Epithelial cell of esophagus (primary cell): ENCODE data around the gene STIM1.
"Not testable (repeated sequence)": the region's sequence is repeated elsewhere in the genome, so short reads cannot be mapped to it uniquely, and the experiment has no call there.

Source experiments
- DNase-seq: peaks from one replicate; pipeline ENCODE4 v3.0.0; 2010; ENCODE audit warnings: low read depth
- H3K4me3 ChIP-seq: 2 replicates; pipeline ENCODE4 v1.5.1; 2011; ENCODE audit warnings: mild to moderate bottlenecking, low read length, control low read depth
- TF ChIP-seq, protein P1 (sequence below): IDR thresholded peaks from 2 replicates; pipeline ENCODE4 v1.5.1; 2011; ENCODE audit warnings: low read depth, mild to moderate bottlenecking, low read length, control low read depth, inconsistent platforms; ENCODE audit not compliant: insufficient read depth; ENCODE audit errors: missing control alignments

The STIM1 gene

GRCh38 chr11:4008116-4008515 is 152.7 kb downstream of the STIM1 start:
- DNase-seq, result no peak

GRCh38 chr11:4016602-4017001 is 161.1 kb downstream of the STIM1 start:
- H3K4me3 ChIP-seq, DNase-seq: not testable (repeated sequence)

More at GRCh38 chr11:4008116-4008515, 152.7 kb downstream of the STIM1 start:
- no peak overlapping the region for H3K4me3 ChIP-seq
- TF ChIP-seq, protein P1, sequence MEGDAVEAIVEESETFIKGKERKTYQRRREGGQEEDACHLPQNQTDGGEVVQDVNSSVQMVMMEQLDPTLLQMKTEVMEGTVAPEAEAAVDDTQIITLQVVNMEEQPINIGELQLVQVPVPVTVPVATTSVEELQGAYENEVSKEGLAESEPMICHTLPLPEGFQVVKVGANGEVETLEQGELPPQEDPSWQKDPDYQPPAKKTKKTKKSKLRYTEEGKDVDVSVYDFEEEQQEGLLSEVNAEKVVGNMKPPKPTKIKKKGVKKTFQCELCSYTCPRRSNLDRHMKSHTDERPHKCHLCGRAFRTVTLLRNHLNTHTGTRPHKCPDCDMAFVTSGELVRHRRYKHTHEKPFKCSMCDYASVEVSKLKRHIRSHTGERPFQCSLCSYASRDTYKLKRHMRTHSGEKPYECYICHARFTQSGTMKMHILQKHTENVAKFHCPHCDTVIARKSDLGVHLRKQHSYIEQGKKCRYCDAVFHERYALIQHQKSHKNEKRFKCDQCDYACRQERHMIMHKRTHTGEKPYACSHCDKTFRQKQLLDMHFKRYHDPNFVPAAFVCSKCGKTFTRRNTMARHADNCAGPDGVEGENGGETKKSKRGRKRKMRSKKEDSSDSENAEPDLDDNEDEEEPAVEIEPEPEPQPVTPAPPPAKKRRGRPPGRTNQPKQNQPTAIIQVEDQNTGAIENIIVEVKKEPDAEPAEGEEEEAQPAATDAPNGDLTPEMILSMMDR, result no peak

DNA sequence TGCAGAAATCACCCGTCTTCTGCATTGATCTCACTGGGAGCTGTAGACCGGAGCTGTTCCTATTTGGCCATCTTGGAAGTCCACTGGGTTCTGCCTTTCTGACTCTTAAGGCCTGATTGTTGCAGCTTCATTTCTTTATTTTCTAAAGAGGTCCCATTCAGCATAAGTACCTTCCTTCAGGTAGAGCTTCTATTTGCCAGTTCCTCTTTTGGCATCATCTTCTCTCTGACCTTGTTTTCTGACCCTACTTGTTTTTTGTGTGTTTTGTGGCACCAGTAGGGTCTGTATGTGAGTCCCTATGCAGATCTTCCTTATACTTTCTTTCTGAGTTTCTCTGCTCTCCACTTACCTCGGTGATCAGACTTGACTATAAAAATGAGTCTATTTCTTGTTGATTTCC is 161.7 kb downstream of the STIM1 start:
- TF ChIP-seq, protein P1, result no peak
- H3K4me3 ChIP-seq, result no peak overlapping the region
- no peak for DNase-seq

DNA sequence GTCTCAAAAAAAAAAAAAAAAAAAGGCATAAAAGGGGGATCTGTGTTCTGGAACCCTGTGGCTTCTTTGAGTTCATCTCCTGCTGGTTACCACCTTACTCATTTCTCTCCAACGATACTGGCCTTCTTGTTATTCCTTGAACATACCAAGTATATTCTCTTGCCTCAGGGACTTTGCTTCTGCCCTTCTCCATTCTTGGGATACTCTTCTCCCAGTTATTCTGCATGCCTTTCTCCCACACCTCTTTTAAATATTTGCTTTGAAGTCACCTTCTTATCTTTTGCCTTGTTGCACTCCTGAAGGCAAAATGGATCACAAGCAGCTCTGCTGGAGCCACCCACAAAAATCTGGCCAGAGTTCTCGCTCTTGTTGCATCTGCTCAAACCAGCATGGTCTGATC is 163.2 kb downstream of the STIM1 start:
- peak; percentile 7 for DNase-seq
- no peak overlapping the region for H3K4me3 ChIP-seq
- TF ChIP-seq, protein P1, result no peak

DNA sequence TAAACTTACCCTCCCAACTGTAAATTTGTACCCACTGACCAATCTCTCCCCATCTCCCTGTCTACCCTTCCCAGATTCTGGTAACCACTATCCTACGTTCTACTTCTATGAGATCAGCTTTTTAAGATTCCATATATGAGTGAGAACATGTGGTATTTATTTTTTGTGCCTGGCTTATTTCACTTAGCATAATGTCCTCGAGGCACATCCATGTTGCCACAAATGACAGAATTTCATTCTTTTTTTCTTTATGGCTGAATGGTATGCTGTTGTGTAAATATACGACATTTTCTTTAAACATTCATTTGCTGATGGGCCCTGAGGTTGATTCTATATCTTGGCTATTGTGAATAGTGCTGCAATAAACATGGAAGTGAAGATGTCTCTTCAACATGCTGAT is 164.4 kb downstream of the STIM1 start:
- TF ChIP-seq, protein P1, result no peak
- DNase-seq, result no peak
- no peak overlapping the region for H3K4me3 ChIP-seq

GRCh38 chr11:4022669-4023068 is 167.2 kb downstream of the STIM1 start:
- TF ChIP-seq, protein P1, result no peak
- H3K4me3 ChIP-seq, result no peak overlapping the region
- DNase-seq, result peak; percentile 21

GRCh38 chr11:4025248-4025966 is 169.9 kb downstream of the STIM1 start:
- TF ChIP-seq, protein P1, result no peak
- H3K4me3 ChIP-seq, result no peak overlapping the region
- no peak for DNase-seq
